Epidermal melanocyte (primary cell): ENCODE measurements around the gene FYB1.
A peak's percentile ranks its signal among the peaks of the same experiment; 100 is the strongest.
"Not testable (repeated sequence)": the region's sequence is repeated elsewhere in the genome, so short reads cannot be mapped to it uniquely, and the experiment has no call there.

Experiments
- DNase-seq: peaks from one replicate; pipeline ENCODE4 v3.0.0; 2011; ENCODE audit warnings: low spot score; ENCODE audit not compliant: insufficient read length

FYB1 gene

DNA sequence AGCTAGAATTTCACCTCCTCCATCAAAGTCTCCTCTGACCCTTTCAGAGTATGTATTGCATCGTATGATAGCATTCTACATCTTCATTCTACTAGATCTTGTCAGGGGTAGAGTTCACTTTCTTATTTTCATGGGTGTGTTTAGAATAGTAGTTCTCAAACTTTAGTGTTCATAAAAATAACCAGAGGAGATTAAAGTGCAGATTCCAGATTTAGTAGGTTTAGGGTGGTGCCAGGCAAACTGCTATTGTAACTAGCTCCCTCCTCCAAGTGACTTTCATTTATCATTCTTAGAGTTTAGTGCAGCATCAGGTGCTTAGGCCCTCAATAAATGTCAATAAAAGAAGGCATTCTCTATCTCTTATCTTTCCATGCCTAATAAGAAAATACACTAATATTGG, 7.2 kb upstream of the FYB1 start:
- DNase-seq, result no peak

DNA sequence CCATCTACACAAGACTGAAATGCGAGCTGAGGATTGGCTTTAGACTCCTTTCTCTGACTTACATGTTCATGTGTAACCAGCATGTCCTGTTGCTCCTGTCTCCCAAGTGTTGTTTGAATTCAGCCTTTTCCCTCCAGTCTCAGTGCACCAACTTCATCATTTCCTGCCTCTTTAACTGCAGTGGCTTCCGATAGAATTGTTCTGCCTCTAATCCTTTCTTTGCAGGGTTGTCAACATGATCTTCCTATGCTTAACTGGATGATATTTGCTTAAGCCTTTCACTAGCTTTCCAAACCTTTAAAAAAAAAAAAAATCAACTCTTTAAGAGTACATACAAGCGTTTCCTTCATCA, 6.7 kb upstream of the FYB1 start:
- no peak for DNase-seq

DNA sequence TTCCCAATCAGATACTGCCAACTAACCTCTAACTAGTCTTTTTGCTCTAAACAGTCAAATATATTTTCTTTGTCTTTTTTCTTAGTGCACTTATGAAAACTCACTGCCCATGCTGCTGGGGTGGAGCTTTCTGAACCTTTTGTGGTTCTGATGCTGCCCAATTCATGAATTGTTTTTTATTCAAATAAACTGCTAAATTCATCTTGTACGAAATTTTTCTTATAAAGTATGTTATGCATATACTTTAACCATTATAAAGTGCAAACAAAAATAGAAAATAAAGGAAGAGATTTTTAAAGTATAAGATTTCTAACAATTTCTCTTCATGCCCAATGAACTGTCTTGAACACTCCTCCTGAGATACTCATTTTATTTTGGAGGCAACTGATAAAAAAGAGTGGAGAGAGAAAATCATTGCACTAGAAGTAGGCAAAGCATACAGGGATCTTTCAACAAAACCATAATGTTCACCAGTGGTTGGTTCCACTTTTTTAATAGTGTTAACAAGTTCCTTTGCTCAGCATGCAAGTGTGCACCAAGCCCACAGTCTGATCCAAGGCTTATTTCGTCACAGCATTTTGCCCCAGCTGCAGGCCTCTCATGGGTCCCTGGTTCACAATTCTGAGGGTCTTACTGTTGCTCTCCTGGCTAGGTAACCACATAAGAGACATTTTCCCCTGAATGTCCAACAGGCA, 6.2 kb upstream of the FYB1 start:
- DNase-seq, result no peak

DNA sequence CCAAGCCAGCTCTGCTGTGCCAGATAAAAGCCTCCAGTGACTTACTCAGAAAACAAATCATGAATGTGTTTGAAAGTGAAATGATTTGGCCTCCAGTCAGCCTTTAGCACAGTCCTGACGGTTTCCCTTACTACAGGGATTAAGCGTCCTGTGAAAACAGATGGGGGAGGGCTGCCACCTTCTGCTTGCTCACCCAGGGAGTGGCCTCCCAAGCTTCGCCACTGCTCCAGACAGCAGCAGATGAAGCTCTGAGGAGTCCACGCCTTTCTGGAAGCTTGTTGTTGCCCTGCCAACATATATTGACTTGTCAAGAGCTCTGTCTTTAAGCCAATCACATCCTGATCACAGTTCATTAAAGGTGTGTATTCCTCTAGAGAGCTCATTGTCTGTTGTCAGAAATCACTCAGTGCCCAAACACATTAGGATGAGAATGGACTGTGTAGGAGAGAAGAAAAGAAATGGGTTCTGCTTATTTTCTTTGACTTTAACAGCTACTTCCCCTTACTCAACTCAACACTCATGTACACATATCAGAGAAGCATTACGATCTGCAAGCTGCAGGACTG, 4.9 kb upstream of the FYB1 start:
- DNase-seq, result no peak

DNA sequence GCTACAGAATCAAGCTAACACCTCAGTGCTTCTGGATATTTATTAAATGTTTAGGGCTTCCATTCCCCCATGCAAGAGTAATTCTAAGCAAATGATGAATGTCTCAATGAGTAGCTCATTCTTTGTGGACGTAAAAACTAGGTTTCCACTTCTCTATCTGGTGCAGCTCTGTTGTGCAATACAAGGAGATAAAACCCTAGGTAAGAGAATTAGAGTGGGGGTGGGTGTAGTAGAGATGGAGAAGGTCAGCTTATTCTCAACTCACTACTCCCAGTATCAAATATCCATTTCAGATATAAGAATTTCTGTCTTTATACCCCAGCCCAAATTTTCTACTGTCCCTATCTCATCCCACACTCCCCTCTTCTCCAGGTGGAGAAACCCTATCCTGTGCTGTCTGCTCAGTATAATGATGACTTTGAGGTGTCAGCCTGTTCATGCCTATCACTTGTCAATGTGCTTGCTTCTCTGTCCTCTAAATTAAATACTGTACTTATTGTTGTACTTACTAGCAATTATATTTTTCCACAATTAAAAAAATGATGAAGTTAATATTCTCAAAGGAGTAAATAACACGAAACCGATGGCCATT, 4.3 kb upstream of the FYB1 start:
- no peak for DNase-seq

DNA sequence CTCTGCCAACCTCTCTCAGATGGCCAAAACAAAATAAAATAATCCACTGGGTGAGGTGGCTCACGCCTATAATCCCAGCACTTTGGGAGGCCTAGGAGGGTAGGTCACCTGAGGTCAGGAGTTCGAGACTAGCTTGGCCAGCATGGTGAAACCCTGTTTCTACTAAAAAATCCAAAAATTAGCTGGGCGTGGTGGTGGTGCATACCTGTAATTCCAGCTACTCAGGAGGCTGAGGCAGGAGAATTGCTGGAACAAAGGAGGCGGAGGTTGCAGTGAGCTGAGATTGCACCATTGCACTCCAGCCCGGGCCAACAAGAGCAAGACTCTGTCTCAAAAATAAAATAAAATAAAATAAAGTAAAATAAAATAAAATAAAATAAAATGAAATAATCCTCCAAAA, 2.3 kb upstream of the FYB1 start:
- not testable (repeated sequence) for DNase-seq

DNA sequence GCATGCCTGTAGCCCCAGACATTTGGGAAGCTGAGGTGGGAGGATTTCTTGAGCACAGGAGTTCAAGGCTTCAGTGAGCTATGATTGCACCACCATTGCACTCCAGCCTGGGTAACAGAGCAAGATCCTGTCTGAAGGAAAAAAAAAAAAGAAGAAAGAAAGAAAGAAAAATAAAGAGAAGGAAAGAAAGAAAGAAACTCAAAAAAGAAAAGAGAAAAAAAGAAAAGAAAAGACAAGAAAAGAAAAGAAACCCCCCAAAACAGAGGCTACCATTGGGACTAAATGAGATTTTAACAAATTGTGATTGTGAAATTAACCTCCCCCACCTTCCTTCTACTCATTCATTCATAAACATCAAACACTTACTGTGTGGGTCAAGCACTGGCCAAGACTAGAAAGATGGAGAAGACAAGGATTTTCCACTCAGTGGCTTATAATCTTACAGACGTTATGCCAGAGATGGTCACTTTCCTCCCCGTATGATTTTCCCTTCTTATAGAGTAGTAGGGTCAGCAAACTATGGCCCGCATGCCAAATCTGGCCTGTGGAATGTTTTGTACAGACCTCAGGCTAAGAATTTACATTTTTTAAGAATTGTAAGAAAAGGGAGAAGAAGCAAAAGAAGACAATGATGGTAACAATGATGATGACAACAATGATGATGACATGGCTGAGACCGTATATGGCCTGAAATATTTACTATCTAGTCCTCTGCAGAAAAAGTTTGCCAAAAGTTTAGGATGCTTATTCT, 1.1 kb upstream of the FYB1 start:
- no peak for DNase-seq

DNA sequence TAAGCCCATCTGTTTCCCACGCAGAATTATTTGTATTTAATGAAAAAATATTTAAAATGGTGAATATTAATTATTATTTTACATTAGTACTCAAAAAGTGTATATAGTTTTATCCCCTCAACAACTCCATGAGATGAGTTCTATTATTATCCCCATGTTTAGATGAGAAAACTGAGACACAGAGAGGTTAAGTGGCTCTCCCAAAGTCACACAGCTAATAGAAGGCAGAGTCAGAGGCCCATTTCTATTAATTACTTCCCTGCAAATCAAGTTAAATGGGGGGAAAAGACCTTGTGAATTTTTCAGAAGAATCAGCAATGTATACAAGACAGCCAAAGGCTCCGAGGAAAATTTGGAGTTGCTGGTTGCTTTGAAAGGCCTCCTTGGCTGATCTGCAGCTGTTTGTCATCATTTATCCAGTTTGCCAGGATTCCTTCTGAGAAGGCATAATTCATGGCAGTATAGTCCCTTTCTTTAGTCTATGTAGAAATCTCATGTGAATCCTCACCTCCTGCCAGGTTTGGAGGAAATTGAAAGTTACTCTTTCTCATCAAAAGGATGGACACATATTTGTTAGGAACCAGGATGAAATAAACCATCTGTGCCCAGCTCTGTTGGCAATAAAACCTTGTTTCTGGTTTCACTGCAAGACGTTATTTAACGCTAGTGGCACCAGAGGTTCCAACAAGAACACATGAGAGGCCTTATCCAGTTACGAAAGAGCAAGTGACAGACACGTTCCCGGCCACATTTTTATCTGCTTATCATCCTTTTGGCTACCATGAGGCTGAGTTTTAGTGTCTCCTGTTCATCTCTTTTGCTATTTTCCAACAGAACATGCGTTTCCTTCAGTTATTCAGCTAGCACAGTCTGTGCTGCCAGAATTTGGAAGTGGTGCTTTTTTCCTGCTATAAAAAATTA, 621 bp downstream of the FYB1 start:
- DNase-seq, result no peak

DNA sequence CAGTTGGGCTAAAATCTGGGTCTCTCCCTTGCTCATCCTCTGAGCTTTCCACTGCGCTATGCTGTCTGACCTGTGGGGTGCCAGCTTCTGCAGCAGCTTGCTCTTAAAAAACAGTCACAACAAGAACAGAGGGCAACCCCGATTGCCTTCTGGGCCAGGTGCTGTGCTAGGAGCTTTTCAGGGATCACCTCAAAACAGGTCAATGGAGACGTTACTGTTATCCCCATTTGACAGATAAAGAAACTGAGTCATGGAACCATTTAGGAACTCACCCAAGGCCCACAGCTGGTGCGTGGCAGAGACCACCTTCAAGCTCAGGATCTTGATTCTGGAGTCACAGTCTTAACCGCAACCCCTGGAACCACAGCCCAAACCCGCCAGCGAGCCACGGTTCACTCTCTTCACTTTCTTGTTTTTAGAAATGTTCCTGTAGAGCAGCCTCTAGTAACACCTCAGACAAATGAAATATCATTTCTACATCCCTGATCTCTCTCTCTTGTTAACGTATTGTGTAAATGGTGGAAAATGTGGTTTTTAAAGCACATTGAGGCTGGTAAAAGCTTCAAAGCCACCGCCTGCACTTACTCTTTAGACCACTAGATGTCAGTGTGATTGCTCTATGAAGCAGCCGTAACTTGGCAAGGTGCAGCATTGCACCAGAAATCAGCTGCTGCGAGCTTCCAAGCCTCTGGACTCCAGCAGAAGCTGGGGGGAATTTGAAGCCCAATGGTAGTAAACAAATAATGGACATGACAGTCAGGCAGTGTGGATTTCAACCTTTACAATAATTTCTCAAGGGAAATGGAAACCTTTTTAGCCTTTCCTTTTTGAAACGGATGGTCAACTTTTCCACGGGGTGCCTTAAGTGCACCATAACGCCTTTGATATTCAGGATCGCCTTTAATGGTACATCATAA, 1.7 kb downstream of the FYB1 start:
- peak; percentile 56 for DNase-seq

DNA sequence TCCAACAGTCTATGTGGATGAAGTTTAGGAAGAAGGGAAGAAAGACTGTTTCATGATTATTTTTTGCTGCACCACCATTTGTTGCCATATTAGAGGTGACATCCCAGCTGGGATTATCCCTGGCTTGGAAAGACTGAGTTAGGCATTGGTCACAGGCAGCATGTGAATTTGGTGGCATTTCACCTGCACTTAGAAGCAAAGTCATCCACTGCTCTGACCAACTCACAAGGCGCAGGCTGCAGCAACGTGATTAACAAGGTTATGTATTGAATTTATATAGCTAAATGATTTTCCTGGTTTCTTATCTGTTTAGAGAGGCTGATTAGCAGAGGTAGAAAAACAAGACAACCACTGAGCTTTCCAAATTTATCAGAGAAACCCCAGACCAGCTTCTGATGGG, 2.7 kb downstream of the FYB1 start:
- no peak for DNase-seq

DNA sequence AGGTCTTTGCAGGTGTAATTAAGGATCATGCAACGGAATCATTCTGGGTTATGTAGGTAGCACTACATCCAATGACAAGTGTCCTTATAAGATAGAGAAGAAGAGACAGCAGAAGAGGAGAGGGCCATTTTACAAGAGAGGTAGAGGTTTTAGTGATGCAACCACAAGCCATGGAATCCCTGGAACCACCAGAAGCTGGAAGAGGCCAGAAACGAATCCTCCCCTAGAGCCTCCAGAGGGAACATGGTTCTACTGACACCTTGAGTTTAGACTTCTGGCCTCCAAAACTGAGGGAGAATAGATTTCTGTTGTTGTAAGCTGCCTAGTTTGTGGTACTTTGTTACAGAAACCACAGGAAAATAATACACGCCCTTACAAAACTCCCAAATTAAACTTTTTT, 3.5 kb downstream of the FYB1 start:
- no peak for DNase-seq

DNA sequence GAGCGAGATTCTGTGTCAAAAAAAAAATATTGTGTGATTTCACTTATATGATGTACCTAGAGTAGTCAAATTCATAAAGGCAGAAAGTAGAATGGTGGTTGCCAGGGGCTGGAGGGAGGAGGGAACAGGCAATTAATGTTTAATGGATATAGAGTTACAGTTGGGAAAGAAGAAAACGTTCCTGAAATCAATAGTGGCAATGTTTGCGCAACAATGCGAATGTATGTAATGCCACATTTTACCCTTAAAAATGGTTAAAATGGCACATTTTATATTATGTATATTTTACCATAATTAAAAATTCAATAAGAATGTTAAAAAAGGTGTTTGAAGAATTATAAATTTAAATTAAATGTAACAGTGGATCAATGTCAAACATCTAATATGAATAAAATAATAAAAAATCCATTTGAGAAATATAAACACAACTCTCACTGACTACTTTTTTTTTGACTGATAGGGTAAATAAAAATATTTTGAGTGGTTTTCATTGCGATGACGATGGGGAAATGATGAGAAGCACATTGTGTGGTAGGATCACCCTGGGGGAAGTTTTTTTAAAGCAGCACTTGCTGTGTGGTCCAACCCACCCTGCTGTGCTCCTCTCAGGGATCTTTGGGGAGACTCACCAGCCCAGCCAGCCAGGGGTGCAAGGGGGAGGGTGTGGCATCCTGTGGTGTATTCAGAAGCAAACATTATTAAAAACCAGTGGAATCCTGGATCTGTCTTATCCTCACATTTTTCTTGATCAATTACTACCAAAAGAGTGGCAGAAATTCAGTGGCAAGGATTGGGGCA, 4.3 kb downstream of the FYB1 start:
- DNase-seq, result no peak

DNA sequence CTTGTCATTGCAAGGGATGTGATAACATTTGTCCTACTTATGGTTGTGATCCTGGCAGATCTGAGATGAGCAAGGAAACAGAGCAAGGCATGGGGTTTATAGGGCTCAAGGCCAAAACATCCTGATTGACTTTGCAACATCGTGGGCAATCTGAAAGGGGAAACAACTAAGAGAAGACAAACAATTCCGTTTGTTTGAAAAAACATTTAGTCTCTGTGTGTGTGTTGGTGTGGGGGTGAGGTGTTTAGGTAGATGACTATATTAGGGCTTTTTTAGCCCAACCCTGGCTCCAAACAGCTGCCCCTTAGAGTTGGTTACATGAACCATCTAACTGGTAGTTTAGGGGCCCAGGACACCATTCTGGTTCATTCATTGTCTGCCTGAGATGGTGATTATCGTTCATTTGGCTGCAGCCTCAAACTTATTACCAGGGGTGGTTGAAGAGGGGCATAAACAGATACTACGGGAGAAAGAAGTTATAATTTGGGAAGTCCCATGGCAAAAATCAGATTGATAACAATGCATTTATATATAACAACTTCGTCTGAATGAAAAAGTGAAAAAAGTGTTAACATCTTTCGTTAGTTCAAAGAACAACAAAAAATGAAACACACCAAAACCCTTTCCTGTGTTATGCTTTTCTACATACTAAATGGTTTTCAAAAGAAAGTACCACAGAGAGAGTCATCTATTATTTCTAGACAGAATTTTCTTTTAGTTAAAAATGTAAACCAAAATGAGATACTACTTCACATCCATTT, 5.7 kb downstream of the FYB1 start:
- DNase-seq, result no peak

DNA sequence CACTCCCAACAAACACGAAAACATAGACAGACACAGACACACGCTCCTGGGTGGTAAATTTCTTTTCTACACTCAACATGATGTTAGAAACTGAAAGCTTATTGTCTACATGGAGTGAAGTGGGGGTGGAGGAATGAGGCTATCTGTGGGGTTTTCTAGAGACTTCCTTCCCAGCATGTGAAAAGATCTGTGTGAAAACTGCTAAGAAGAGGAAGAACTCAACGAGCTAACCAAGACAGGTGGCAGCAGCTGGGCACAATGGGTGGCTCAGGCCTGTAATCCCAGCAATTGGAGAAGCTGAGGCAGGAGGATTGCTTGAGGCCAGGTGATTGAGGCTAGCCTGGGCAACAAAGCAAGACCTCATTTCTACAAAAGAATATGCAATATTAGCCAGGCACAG, 7.6 kb downstream of the FYB1 start:
- DNase-seq, result no peak

DNA sequence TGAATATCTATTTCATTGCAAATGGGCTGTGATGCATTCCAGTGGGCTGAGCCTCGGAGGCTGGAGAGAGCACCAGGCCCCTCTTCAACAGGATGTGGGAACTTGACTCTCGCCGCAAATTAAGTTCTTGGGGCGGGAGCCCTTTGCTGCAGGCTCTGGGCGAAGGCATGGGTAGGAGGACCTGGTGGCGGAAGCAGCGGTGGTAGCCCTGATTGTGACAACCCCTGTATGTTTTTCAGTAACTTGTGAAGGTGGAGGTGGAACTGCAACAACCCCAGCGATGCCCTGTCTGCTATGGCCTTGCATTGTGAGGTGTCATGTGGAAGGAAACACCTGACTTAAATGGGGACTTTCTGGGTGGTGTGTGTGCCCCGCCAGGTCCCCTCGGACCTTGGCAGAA, 9.4 kb downstream of the FYB1 start:
- no peak for DNase-seq

DNA sequence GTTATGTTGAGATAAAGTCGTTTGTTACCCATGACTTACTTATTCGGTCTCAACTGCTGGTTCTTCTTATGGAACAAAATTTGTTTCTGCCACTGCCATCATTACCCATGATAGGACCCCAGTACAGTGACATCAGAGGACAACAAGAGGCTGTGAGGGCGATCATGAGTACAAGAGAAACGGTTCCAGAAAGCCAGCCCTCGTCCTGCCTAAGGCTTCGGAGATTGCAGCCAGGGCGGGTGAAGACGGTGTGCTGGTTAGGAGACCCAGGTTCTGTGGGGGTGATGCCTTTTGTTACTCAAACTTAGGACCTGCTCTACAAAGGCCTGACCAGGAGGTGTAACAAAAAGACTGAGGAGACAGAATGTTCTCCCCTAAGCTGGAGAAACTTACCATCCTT, 10.9 kb downstream of the FYB1 start:
- no peak for DNase-seq

DNA sequence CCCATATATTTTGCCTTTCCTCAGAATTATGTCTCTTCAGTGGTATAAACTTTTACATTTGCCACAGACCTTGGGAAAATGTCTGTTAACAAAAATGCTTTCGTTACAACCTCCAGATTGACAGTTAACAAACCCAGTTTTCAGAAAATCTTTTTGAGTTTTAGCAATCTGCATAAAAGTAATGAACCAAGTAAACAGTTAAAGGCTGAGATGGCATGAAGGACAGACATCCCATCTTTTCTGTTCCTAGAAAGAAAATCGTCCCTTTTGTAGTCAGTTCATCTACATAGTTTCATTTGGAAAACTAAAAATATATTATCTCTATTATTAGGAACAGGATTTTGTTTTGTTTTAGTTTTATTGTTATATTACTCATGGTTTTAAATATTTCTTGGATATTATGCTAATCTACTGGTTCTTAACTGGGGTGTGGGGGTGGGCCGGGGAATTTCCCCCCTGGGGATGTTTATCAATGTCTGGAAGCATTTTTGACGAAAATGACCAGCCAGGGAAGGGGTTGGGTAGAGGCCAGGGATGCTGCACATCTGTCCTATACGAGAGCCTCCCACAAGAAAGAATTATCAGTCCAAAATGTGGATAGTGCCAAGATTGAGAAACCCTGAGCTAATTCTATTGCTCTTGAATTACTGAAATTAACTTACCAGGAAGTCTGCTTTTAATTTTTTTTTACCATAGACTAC, 11.9 kb downstream of the FYB1 start:
- no peak for DNase-seq

DNA sequence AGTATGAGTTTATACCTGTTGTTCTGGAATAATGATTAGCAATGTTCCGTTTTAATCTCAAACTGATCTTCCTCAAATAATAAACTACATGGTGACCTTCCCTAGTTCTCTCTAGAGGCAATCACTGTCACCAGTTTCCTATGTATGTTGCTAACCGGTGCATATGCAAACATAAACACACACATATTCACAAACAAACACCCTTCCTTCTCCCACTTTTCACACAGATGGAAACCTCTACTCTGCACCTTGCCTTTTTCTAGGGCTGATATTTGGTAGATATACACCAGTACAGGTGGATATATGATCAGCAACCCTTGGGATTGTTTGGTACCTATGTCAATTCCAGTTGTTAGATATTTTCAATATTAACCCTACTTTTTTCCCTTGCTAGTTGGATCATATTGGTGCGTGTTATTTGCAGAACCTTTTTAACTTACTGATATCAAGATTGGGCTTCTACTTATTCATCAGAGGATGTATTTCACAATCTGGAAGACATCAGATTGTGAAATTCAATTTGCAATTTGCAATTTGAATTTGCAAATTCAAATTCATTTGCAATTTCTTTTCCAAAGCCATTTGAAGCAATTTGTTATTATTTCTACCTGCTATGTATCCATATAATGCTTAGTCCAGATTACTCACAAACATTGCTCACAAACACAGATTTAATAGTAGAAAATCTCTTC, 12.6 kb downstream of the FYB1 start:
- no peak for DNase-seq
